ENCODE measurements around the gene MTHFD1L. TPM values are rescaled to one million over a fixed set of nuclear protein-coding genes. Genes with fewer than 3 reads are reported as not detected.

MTHFD1L gene
- total and polyA plus RNA-seq, 9 of the 15 experiments (the other 6 are each of a cell fraction or from before 2014, with no cell fraction given) = 20.9 to 128 (median 61.0) TPM

DNA sequence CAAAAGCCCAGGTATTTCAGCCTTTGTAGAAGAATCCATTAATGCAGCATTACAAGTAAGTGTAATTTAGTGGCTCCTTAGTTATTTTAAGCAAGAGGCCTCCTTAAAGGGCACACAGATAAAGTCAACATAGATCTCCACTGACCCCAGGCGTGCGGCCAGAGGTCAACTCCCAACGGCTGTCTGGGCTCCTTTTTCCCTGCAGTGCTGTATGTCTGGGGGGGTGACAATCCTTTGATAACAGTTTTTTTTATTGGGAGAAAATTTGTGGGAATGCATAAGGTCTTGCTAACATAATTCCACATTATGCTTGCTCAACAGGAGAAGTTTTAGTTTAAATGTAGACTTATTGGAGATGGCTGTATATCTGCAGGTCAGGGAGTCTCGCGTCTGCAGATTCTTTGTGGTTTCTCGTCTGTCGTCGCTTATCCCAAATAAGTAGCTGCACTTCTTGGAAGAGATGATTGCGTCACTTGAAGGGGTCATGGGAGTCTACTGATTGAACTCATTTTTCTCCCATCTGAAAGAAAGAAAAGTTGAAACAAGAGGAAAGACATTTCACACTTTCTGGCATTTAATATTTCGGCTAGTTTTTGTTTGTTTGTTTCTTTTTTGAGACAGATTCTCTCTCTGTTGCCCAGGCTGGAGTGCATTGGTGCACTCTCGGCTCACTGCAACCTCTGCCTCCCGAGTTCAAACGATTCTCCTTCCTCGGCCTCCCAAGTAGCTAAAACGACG is 222.5 kb downstream of the MTHFD1L start (continued):
- TF ChIP-seq KDM1A (IDR thresholded peaks at IDR 0.05) (peak; percentile 95 to 97), MYBL2 (IDR thresholded peaks at IDR 0.05; ENCODE audit: low read depth) (peak; percentile 54; the same call in 1 of the 2 replicates), MYBL2 (CRISPR knock-in tag; IDR thresholded peaks at IDR 0.05; ENCODE audit: borderline replicate concordance) (no peak), PRMT5 (CRISPR knock-in tag; IDR thresholded peaks at IDR 0.05) (no peak), KLF10 (CRISPR knock-in tag; IDR thresholded peaks at IDR 0.05) (no peak), ZNF165 (CRISPR knock-in tag; IDR thresholded peaks at IDR 0.05; ENCODE audit: borderline replicate concordance) (no peak), ZNF717 (CRISPR knock-in tag; IDR thresholded peaks at IDR 0.05) (no peak), PHB (CRISPR knock-in tag; IDR thresholded peaks at IDR 0.05) (no peak), MAZ (CRISPR knock-in tag; conservative IDR thresholded peaks at IDR 0.05 in 1 of 2, IDR thresholded peaks at IDR 0.05 in 1 of 2) (peak in 1 of 2 experiments; percentile 51; a peak in 1 of 4 replicates), MED1 (CRISPR knock-in tag; IDR thresholded peaks at IDR 0.05; ENCODE audit: borderline replicate concordance) (no peak), SMARCA5 (IDR thresholded peaks at IDR 0.05) (no peak), ZNF699 (CRISPR knock-in tag; IDR thresholded peaks at IDR 0.05; ENCODE audit: insufficient replicate concordance) (no peak), SIX5 (IDR thresholded peaks at IDR 0.05; ENCODE audit: borderline replicate concordance in 1 of 2, insufficient read depth in 1 of 2, low read depth in 1 of 2, low read length in 2 of 2) (no peak), ZBTB7A (IDR thresholded peaks at IDR 0.05; ENCODE audit: borderline replicate concordance, control insufficient read depth, low read depth, low read length) (no peak), STAT5A (IDR thresholded peaks at IDR 0.05; ENCODE audit: borderline replicate concordance, low read length) (peak; percentile 93), MTA2 (IDR thresholded peaks at IDR 0.05; ENCODE audit: low read depth) (peak; percentile 32; the same call in 1 of the 2 replicates), FOS (IDR thresholded peaks at IDR 0.05; ENCODE audit: extremely low read depth, insufficient read length) (no peak), KLF13 (tag; IDR thresholded peaks at IDR 0.05; ENCODE audit: borderline replicate concordance, low read depth) (no peak), CHD2 (IDR thresholded peaks at IDR 0.05; ENCODE audit: low read depth, low read length) (no peak), NFYB (IDR thresholded peaks at IDR 0.05; ENCODE audit: extremely low read depth, insufficient read length) (no peak), SPI1 (IDR thresholded peaks at IDR 0.05; ENCODE audit: borderline replicate concordance, low read depth, low read length) (no peak), ZNF696 (CRISPR knock-in tag; conservative IDR thresholded peaks at IDR 0.05) (no peak), EP400 (IDR thresholded peaks at IDR 0.05) (peak; percentile 25; the same call in 1 of the 2 replicates)
- TF ChIP-seq, protein P1, sequence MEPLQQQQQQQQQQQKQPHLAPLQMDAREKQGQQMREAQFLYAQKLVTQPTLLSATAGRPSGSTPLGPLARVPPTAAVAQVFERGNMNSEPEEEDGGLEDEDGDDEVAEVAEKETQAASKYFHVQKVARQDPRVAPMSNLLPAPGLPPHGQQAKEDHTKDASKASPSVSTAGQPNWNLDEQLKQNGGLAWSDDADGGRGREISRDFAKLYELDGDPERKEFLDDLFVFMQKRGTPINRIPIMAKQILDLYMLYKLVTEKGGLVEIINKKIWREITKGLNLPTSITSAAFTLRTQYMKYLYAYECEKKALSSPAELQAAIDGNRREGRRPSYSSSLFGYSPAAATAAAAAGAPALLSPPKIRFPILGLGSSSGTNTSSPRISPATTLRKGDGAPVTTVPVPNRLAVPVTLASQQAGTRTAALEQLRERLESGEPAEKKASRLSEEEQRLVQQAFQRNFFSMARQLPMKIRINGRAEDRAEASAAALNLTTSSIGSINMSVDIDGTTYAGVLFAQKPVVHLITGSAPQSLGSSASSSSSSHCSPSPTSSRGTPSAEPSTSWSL (CRISPR knock-in tag; IDR thresholded peaks at IDR 0.05; ENCODE audit: borderline replicate concordance) = no peak
- TF ChIP-seq, protein P2, sequence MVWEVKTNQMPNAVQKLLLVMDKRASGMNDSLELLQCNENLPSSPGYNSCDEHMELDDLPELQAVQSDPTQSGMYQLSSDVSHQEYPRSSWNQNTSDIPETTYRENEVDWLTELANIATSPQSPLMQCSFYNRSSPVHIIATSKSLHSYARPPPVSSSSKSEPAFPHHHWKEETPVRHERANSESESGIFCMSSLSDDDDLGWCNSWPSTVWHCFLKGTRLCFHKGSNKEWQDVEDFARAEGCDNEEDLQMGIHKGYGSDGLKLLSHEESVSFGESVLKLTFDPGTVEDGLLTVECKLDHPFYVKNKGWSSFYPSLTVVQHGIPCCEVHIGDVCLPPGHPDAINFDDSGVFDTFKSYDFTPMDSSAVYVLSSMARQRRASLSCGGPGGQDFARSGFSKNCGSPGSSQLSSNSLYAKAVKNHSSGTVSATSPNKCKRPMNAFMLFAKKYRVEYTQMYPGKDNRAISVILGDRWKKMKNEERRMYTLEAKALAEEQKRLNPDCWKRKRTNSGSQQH (CRISPR knock-in tag; IDR thresholded peaks at IDR 0.05) = no peak
- TF ChIP-seq, protein P3, sequence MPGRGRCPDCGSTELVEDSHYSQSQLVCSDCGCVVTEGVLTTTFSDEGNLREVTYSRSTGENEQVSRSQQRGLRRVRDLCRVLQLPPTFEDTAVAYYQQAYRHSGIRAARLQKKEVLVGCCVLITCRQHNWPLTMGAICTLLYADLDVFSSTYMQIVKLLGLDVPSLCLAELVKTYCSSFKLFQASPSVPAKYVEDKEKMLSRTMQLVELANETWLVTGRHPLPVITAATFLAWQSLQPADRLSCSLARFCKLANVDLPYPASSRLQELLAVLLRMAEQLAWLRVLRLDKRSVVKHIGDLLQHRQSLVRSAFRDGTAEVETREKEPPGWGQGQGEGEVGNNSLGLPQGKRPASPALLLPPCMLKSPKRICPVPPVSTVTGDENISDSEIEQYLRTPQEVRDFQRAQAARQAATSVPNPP (IDR thresholded peaks at IDR 0.05; ENCODE audit: borderline replicate concordance, insufficient read depth, insufficient read length) = no peak

Measured in K562 (cell line).